ENCODE results near the gene ZFYVE9.

DNA sequence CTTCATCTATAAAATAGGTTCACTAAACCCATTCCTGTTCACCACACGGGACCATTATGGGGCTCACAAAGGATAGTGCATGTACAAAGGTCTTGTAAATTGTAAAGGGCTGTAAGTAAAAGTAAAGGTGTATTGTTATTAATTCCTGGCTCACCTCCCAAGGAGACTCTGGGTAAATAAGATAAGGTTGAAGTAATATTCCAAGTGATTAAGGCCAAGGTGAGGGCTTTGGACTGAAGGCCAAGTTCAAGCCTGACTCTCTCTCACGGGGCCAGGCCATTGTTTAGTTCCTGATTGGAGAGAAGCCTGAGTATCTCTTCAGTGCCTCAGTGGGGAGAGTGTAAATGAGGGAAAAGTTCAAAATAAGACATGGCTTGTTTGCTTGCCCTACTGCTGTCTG is 19.5 kb upstream of the ZFYVE9 start:
- TF ChIP-seq, protein P1, sequence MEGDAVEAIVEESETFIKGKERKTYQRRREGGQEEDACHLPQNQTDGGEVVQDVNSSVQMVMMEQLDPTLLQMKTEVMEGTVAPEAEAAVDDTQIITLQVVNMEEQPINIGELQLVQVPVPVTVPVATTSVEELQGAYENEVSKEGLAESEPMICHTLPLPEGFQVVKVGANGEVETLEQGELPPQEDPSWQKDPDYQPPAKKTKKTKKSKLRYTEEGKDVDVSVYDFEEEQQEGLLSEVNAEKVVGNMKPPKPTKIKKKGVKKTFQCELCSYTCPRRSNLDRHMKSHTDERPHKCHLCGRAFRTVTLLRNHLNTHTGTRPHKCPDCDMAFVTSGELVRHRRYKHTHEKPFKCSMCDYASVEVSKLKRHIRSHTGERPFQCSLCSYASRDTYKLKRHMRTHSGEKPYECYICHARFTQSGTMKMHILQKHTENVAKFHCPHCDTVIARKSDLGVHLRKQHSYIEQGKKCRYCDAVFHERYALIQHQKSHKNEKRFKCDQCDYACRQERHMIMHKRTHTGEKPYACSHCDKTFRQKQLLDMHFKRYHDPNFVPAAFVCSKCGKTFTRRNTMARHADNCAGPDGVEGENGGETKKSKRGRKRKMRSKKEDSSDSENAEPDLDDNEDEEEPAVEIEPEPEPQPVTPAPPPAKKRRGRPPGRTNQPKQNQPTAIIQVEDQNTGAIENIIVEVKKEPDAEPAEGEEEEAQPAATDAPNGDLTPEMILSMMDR (IDR thresholded peaks at IDR 0.05 in 2 of 3, conservative IDR thresholded peaks at IDR 0.05 in 1 of 3; ENCODE audit: borderline replicate concordance in 1 of 3, insufficient read depth in 1 of 3, low read depth in 2 of 3, low read length in 2 of 3) = no peak
- TF ChIP-seq EZH2 (IDR thresholded peaks at IDR 0.05) (no peak), MAX (IDR thresholded peaks at IDR 0.05) (no peak), RAD21 (IDR thresholded peaks at IDR 0.05; ENCODE audit: low read depth) (no peak), JUND (IDR thresholded peaks at IDR 0.05) (no peak), REST (IDR thresholded peaks at IDR 0.05; ENCODE audit: low read depth) (no peak), YY1 (IDR thresholded peaks at IDR 0.05; ENCODE audit: extremely low read depth, insufficient replicate concordance, low read depth, low read length) (no peak), ZNF274 (IDR thresholded peaks at IDR 0.05; ENCODE audit: low read depth, low read length) (no peak), EZH2phosphoT487 (IDR thresholded peaks at IDR 0.05; ENCODE audit: borderline replicate concordance) (no peak), POLR2AphosphoS5 (IDR thresholded peaks at IDR 0.05; ENCODE audit: low read depth, low read length) (no peak), SP1 (IDR thresholded peaks at IDR 0.05; ENCODE audit: low read depth) (no peak)

All from HCT116 (cell line).